ENCODE measurements around the gene SOX18.

The SOX18 gene

DNA sequence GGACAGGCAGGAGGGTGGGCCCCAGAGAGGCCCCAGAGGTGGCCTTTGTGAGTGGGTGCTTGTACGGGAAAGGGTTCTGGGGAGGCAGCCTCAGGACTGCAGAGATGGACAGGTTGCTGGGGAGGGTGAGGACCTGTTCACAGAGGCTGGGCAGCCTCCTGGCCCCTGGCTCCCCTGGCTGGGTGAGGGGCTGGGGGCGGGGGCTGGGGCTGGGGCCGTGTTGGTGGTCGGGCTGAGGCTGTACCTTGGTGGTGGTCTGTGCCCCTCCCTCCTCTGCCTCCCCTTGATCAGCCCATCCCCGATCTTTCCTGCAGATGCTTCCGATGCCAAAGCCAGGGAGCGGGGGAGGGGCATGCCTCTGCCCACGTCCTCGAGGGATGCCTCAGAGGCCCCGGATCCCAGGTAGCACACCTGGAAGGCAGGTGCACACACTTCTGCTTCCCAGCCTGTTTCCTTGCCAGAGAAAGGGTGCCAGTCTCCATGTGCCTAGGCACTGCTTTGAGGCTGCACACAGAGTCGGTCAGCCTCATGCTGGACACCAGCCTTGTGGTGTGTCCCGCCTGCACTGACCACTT lies 18.4 kb upstream of the SOX18 start:
- no peak for DNase-seq

- no peak for DNase-seq
These were observed 17.7 kb upstream of the SOX18 start for GRCh38 chr20:64067005-64067632.

DNA sequence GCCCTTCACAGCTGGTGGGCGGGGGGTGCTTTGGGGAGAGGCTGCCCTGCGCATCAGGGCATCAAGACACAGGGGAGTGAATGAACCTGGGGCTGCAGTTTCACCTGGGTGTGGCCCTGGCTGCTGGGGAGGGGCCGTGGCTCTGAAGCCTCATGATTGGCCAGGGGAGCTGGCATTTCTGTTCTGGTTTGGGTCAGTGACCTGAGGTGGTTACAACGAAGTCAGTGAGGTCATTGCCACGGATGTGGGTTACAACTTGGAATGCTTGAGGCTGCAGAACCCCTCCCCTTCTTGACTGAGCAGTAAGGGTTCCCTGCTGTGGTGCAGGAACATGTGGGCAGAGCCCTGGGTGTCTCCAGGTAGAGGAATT lies 16.5 kb upstream of the SOX18 start:
- no peak for DNase-seq

- no peak for DNase-seq
These were observed 15.9 kb upstream of the SOX18 start for GRCh38 chr20:64065062-64065973.

DNA sequence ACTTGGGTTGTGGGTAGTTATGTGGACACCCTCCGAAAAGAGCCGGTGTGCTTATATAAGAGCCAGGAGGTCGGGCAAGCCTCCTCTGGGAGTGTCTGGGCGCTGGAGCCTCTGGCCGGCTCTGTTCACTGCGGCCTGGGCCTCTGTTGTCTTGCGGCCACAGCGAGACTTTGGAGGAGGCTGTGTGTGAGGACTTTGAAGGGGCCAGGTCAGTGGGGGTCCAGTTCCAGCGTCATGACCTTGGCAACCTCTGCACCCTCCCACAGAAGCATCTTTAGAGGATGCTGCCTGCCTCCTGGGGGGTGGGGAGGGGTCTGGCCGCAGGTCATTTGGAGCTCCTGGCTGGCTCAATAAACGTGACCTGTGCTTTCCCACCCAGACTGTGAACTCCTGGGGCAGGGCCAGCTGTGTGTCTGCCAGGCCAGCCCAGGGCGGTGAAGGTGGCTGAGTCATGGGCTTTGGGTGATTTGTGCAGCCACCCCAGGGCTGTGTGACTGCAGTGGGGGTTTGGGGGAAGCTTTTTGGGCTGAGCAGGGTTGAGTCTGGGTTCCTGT lies 14.8 kb upstream of the SOX18 start:
- DNase-seq: no peak

DNA sequence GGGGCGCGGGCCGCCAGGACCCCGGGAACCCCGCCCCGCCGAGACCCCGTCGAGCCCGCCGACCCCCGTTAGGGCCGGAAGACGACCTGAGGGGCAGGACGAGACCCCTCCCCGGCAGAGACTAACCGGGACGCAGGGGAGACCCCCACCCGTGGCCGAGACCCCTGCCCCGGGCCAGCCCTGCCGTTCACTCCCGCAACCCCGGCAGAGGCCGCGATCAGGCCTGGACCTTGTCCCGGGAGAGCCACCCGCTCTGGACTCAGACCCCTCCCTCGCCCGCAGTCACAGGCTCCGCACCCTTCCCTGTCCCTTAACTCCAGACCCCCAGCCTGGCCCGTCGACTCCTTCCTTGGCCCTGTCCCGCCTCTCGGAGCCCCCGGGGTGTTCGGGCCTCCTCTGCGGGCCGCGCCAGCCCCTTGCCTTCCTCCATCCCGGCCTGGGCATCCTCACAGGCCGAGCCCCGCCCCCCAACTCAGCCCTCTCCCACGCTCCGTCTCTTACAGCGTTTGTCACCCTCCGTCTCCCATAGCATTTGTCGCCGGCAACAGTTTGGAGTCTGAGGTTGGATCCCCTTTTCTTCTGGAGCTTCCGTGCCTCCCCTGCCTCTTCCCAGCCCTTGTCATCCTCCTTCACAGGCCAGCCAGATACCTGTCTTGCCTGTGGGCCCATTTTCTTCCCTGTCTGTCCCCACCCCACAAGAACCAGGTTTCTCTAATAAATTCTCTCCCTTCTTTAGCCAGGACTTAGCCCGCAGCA lies 14.1 kb upstream of the SOX18 start:
- peak; percentile 24 for DNase-seq

- peak; percentile 96 for DNase-seq
These were observed 13.4 kb upstream of the SOX18 start, which contains the start of gene TCEA2 for GRCh38 chr20:64062596-64063388. Gene TCEA2, plus strand, starts transcription at chr20:64063198. Its CDS starts 115 bp downstream, at chr20:64063313.

DNA sequence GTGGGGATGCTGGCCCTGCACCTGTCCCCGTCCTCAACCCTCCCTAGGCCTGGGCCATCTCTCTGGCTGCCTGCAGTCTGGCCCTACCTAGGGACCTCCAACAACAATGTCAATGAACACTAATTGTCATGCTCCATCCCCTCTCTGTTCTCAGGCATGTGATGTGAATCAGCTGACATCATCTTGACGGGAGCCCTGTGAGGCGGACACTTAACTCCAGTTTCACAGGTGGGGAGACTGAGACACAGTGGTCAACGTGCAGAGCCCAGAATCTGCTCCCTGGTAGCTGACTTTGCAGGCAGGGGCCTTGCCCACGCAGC lies 12.8 kb upstream of the SOX18 start:
- DNase-seq: no peak

DNA sequence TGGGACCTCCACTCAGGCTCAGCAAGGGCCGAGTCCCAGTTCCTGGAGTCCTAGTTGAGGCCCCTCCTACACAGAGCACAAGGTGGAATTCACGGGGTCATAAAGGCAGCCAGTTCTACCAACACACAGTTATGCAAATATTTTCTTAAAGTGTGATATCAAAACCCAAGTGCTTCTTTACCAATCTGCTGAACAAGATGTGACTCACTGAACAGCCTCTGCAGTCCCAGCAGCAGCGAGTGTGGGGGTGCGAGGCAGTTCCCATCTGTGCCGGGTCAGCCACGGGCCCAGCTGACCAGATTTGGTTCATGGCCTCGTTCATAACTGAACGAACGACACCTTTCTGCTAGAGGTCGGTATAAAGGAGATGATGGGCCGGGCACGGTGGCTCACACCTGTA lies 9.1 kb upstream of the SOX18 start:
- DNase-seq: no peak

DNA sequence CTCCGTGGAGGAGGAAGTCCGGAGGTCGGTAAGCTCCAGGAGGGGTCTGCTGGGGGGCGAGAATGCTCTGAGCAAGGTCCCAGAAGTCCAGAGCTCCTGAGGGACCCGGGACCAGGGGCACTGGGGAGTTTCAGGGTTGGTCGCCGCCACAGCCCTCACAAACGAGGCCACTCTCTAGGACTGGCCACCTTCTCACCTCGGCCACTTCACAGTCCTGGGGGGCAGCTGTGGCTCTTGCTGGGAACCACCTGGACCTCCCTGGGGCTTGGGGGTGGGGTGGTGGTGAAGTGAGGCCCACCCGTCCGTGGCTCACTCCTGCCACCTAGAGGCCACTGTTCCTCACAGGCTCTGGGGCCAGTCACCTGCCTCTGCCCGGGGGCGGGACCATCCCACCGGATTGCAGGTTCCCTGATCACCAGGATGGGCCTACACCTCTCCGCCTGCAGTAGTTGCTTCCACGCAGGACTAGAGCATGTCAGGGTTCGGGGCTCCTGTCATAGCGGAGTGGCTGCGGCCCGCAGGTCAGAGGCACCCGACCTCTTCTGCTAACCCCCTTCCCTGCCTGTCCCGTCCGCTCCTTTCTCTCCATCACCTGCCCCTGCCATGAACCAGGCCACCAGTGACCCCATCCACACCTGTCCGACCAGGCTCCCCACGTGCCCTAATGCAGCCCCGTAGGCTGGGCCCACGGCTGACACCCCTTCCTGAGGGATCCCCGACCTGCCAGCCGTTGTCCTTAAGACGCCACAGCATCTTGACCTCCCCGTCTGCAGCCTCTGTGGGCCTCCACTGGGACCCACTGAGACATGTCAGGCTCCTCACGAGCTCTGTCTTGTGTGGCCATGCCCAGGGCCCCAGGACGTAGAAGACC lies 8.4 kb upstream of the SOX18 start:
- peak; percentile 71 for DNase-seq

GRCh38 chr20:64056889-64057627 lies 7.6 kb upstream of the SOX18 start:
- no peak for DNase-seq

- no peak for DNase-seq
These were observed 7.1 kb upstream of the SOX18 start for GRCh38 chr20:64056639-64056888.

DNA sequence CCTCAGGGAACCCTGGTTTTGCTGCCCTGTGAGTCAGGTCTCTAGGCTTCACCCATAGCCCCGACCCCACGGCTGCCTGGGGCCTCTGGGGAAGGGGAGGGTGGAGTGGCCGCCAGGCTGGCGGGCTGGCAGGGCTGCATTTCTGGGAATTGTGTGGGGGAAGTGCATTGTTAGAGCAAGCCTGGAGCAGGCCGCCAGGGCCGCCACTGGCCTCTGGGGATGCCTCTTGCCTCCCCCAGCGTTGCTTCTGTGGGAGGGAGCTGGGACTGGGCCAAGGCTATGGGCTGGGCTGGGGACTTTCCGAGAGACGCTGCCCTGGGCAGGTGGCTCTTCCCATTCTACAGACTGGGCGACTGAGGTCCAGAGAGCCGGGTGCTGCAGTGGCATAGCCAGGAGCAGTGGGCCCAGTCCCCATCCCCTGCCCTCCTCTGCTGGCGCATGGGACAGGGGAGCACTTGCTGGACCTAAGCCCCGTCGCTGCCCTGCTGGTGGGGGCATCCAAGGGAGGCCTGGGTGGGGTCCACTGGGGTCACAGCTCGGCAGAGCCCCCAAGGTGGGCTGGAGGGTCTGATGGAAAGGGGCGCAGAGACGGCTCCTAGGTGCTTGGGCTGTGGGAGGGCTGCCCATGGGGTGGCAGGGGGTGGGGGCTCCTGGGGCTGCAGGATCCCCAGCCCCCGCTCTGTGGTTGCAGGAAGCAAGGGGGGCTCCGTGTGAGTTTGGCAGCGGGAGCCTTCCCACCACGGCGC lies 6.6 kb upstream of the SOX18 start:
- peak; percentile 63 for DNase-seq

DNA sequence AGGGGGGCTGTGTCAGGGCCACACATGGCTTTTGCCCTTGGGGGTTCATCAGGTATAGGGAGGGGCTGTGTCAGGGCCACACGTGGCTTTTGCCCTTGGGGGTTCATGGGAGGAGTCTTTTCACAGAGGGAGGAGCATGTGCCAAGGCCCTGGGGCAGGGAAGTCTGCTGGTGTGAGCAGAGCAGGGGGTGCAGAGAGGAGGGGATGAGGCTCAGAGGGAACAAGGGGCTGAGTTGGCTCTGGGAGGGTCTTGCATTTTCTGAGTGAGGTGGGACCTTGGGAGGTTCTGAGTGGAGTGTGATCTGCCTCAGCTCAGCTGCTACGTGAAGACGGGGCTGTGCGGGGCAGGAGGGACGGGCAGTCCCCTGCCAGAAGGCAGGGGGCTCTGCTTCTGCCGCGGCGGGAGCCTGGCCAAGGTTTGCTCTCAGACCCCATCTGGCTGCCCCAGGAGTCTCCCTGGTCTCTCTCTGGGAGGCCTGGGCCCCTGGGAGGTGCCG lies 6.0 kb upstream of the SOX18 start:
- DNase-seq: peak; percentile 61

- no peak for DNase-seq
These were observed 4.6 kb upstream of the SOX18 start for GRCh38 chr20:64053841-64054661.

- DNase-seq: peak; percentile 74
These were observed 3.8 kb upstream of the SOX18 start for GRCh38 chr20:64052987-64053840.

DNA sequence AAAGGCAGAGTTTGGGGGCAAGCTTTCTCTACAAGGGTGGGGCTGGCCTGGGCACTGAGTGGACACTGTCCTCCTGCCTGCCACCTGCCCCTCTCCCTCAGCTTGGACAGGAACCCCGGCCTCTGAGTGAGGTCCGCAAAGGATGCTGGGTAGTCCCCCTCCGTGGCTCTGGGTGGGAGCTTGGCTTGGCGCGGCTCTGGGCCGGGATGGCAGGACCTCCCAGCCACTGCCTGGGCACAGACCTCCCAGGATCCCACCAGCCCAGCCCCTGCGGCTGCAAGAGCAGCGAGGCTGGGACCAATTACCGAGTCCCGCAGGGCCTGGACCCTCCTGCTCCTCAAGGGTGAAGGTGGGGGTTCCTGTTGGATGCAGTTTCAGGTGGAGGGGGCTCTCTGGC lies 2.9 kb upstream of the SOX18 start:
- DNase-seq: no peak
